Measurements from ENCODE around the gene ERC2.

- TF ChIP-seq CTCF (IDR thresholded peaks at IDR 0.05; ENCODE audit: low read depth, low read length): no peak
- no peak for TF ChIP-seq POLR2A (IDR thresholded peaks at IDR 0.05; ENCODE audit: extremely low read depth, insufficient read length)
These were observed 99.4 kb downstream of the ERC2 start for GRCh38 chr3:56368846-56369245.

Data from NB4 (cell line).